ENCODE results near the gene ADAM12.
"Not testable (repeated sequence)": the region's sequence is repeated elsewhere in the genome, so short reads cannot be mapped to it uniquely, and the experiment has no call there.

Gene ADAM12

GRCh38 chr10:126175641-126176262, 212.5 kb downstream of the ADAM12 start:
- Histone ChIP-seq H2AFZ (ENCODE audit: low read depth, low read length) (no peak overlapping the region), H3K4me1 (ENCODE audit: low read length) (peaks cover 7% of the 10 kb centered on the region), H3K9ac (ENCODE audit: low read length) (no peak overlapping the region), H3K4me2 (ENCODE audit: low read length) (no peak overlapping the region), H4K20me1 (ENCODE audit: insufficient read depth, low read length) (no peaks in the 10 kb centered on the region), H3K27ac (ENCODE audit: low read length) (no peak overlapping the region), H3K79me2 (ENCODE audit: low read length) (no peaks in the 10 kb centered on the region), H3K9me3 (ENCODE audit: insufficient read depth, low read length) (no peaks in the 10 kb centered on the region), H3K27me3 (ENCODE audit: low read depth, low read length) (no peaks in the 10 kb centered on the region), H3K36me3 (replicated peaks; ENCODE audit: low read depth, low read length) (no peaks in the 10 kb centered on the region), H3K4me3 (ENCODE audit: low read length) (no peak overlapping the region)
- TF ChIP-seq CTCF (IDR thresholded peaks at IDR 0.05; ENCODE audit: low read depth, low read length) (no peak), EZH2phosphoT487 (IDR thresholded peaks at IDR 0.05; ENCODE audit: low read depth) (no peak)

GRCh38 chr10:126172755-126173154, 215.5 kb downstream of the ADAM12 start:
- not testable (repeated sequence) for H3K4me1 ChIP-seq (ENCODE audit: low read length); H3K36me3 ChIP-seq (replicated peaks; ENCODE audit: low read depth, low read length); H3K4me3 ChIP-seq (ENCODE audit: low read length); H3K4me2 ChIP-seq (ENCODE audit: low read length); H4K20me1 ChIP-seq (ENCODE audit: insufficient read depth, low read length); H3K9ac ChIP-seq (ENCODE audit: low read length); H3K27ac ChIP-seq (ENCODE audit: low read length); H3K27me3 ChIP-seq (ENCODE audit: low read depth, low read length); H3K9me3 ChIP-seq (ENCODE audit: insufficient read depth, low read length); H2AFZ ChIP-seq (ENCODE audit: low read depth, low read length); H3K79me2 ChIP-seq (ENCODE audit: low read length)

GRCh38 chr10:126171555-126171954, 216.7 kb downstream of the ADAM12 start:
- Histone ChIP-seq H3K4me2 (ENCODE audit: low read length) (no peak overlapping the region), H3K9me3 (ENCODE audit: insufficient read depth, low read length) (no peaks in the 10 kb centered on the region)
- no peak for TF ChIP-seq CTCF (IDR thresholded peaks at IDR 0.05; ENCODE audit: low read depth, low read length)
- no peak for TF ChIP-seq EZH2phosphoT487 (IDR thresholded peaks at IDR 0.05; ENCODE audit: low read depth)

GRCh38 chr10:126170776-126171175, 217.5 kb downstream of the ADAM12 start:
- Histone ChIP-seq H2AFZ (ENCODE audit: low read depth, low read length) (no peak overlapping the region), H3K4me2 (ENCODE audit: low read length) (no peak overlapping the region), H3K4me1 (ENCODE audit: low read length) (no peaks in the 10 kb centered on the region), H3K9ac (ENCODE audit: low read length) (no peak overlapping the region), H3K27ac (ENCODE audit: low read length) (no peak overlapping the region), H3K36me3 (replicated peaks; ENCODE audit: low read depth, low read length) (no peaks in the 10 kb centered on the region), H3K27me3 (ENCODE audit: low read depth, low read length) (no peaks in the 10 kb centered on the region), H3K9me3 (ENCODE audit: insufficient read depth, low read length) (no peaks in the 10 kb centered on the region), H3K4me3 (ENCODE audit: low read length) (no peak overlapping the region), H4K20me1 (ENCODE audit: insufficient read depth, low read length) (no peaks in the 10 kb centered on the region), H3K79me2 (ENCODE audit: low read length) (no peaks in the 10 kb centered on the region)
- TF ChIP-seq CTCF (IDR thresholded peaks at IDR 0.05; ENCODE audit: low read depth, low read length): no peak

More at GRCh38 chr10:126171555-126171954, 216.7 kb downstream of the ADAM12 start:
- Histone ChIP-seq H3K4me1 (ENCODE audit: low read length) (no peaks in the 10 kb centered on the region), H3K27me3 (ENCODE audit: low read depth, low read length) (no peaks in the 10 kb centered on the region), H3K9ac (ENCODE audit: low read length) (no peak overlapping the region), H3K27ac (ENCODE audit: low read length) (no peak overlapping the region), H3K79me2 (ENCODE audit: low read length) (no peaks in the 10 kb centered on the region), H2AFZ (ENCODE audit: low read depth, low read length) (no peak overlapping the region), H3K4me3 (ENCODE audit: low read length) (no peak overlapping the region), H4K20me1 (ENCODE audit: insufficient read depth, low read length) (no peaks in the 10 kb centered on the region), H3K36me3 (replicated peaks; ENCODE audit: low read depth, low read length) (no peaks in the 10 kb centered on the region)

All from OCI-LY3 (cell line).